GM19395 (cell line): Measurements from ENCODE around the gene CLUH.
"Not testable (repeated sequence)": the region's sequence is repeated elsewhere in the genome, so short reads cannot be mapped to it uniquely, and the experiment has no call there.

Source experiments
- ATAC-seq: cut with Tn5 transposase; IDR thresholded peaks from one replicate; pipeline ENCODE4 v1.9.1; 2021; ENCODE audit warnings: mild to moderate bottlenecking, moderate library complexity; ENCODE audit not compliant: unreplicated experiment

Gene CLUH

DNA sequence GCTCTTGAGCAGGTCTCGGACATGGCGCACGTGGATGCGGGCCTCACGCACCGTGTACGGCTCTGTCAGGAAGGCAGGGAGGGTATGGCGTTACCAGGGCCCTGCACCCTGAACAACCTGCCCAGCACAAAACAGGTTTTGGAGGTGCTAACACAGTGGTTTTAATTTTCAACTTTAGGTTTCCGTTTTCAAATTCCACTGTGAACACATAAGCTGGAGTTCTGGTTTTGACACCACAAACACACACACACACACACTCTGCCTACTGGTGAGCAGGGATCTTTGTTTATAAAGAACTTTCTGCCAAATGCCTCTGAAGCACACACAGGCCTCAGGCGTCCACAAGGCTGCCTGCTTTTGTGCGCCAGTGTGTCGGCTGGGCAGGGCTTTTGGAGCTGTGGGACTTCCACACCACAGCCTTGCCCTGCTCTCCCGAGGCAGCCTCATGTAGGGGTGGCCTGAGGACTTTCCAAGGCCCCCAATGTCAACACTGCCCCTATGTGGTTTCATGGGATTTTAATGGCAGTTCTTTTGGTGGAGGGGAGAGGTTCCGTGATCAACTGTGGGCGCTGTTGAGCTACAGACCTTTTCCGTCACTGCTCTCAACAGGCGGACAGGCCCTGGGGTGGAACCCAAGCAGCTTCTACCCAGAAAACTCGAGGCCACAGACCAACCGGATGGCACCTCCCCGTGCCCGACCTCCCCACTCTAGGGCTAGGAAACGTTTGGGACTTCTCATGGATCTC lies 9.4 kb downstream of the CLUH start:
- ATAC-seq = no peak

DNA sequence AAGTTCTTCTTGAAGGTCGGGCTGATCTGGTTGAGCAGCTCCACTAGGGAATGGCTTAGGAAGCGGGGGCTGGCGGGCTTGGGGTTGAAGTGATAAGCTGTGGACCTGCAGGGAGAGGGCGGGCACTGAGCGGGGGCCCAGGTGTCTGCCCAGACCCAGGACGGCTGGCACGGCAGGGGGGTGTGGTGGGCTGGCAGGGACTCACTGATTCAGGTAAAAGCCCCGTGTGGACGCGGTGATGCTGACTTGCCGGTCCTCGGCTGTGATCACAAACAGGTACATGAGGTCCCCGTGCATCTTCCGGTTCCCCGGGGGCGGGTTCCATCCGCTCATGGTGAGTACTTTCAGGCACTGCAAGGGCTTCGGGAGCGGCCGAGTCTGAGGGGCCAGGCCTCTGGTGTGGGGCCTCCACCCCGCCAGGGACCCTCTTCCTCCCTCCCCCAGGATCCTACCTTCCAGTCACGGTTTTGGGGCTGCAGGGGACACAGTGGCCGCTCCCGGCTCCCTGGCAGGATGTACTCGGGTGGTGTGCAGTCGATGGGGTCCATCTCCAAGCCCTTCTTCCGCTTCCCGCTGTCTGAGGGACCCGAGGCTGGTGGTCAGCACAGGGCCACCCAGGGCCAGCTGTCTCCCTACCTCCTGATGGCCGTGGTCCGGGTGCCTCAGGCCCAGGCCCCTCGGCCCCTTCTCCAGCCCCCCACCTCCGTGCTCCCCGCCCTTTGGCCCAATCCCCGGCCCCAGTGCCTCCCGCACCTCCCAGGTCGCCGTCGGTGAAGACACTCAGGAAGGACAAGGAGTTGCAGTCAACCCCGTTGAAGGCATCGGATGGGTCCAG lies 10.2 kb downstream of the CLUH start:
- no peak for ATAC-seq

DNA sequence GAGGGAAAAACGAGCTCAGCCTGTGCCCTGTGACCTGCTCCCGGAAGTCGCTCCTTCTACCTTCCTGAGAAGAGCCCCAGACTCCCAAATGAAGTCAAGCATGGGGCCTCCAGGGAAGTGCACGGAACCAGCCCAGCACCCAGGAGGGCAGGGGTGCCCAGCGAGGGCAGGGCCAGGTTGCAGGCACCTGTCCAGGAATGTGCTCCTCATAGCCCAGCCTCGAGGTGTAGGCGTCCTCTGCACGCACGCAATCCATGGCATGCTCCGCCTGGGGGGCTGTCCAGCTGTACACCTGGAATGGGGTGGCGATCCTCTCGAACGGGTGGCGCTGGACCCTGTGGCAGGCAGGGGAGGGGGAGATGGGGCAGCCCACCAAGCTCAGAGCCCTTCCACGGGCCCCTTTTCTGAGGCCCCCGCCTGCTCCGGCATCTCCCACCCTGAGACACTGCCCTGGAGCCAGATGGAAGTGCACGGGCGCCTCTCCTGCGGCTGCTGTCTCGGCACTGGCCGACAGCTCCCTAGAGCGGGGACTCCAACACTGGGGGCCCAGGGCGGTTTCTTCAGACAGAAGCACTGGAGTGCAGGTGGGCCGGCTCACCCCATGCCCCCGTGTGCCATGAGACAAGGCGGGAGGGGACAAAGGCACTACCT lies 10.9 kb downstream of the CLUH start:
- no peak for ATAC-seq

DNA sequence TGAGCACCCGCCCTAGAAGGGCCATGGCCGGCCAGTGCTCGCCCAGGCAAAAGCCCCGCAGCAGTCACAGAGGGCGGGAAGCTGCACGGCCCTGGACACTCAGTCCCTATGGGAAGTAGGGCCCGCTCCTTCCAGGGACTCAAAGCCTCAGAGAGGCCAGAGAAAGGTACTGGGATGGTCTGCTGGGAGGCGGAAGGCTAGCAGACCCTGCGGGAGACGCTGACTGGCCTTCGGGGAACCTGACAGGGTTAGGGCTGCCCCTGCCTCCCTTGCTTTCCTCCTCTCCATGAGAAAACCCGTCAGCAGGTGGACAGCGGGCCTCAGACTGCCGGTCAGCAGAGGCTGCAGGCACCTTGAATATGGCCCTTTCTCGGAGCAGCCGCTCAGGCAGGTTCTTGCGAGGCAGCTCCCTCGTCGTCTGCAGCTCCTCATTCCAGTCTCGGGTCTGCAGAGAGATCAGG lies 11.5 kb downstream of the CLUH start:
- no peak for ATAC-seq

DNA sequence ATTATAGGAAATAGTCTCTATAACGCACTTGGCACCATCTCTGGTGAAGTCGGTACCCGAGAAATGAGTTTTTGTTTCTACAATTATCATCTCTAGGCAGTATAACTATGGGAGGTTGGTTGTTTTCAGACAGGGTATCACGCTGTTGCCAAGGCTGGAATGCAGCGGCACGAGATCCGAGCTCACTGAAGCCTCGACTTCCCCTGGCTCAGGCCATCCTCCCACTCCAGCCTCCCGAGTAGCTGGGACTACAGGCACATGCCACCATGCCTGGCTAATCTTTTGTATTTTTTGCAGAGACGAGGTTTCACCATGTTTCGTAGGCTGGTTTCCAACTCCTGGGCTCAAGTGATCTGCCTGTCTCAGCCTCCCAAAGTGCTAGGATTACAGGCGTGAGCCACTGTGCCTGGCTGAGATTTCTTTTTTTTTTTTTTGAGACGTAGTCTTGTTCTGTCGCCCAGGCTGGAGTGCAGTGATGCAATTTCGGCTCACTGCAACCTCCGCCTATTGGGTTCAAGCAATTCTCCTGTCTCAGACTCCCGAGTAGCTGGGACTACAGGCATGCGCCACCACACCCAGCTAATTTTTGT lies 12.3 kb downstream of the CLUH start:
- ATAC-seq = not testable (repeated sequence)

DNA sequence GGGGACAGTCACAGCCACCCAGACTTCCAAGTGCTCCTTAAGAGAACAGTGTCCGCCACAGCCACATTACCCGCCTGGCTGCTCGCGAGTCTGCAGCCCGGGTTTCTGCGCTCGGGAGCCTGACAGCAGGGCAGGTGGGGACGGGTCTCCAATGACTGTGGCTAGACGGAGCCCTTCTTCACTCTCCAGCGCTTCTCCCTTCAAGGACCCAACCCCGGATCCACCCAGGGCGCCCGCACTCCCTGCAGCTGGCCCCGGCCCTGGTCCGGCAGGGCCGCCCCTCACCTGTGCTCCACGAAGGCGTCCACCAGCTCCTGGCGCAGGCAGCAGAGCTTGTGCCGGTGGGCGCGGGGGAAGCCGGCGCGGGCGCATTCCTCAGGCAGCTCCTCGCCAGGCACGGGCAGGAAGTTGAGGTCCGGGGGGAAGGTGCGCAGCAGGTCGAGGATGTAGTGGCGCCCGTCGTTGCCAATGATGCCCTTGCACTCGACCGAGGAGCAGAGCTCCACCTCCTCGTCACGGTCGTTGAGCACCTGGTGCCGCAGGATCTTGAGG lies 13.9 kb downstream of the CLUH start:
- ATAC-seq = no peak

DNA sequence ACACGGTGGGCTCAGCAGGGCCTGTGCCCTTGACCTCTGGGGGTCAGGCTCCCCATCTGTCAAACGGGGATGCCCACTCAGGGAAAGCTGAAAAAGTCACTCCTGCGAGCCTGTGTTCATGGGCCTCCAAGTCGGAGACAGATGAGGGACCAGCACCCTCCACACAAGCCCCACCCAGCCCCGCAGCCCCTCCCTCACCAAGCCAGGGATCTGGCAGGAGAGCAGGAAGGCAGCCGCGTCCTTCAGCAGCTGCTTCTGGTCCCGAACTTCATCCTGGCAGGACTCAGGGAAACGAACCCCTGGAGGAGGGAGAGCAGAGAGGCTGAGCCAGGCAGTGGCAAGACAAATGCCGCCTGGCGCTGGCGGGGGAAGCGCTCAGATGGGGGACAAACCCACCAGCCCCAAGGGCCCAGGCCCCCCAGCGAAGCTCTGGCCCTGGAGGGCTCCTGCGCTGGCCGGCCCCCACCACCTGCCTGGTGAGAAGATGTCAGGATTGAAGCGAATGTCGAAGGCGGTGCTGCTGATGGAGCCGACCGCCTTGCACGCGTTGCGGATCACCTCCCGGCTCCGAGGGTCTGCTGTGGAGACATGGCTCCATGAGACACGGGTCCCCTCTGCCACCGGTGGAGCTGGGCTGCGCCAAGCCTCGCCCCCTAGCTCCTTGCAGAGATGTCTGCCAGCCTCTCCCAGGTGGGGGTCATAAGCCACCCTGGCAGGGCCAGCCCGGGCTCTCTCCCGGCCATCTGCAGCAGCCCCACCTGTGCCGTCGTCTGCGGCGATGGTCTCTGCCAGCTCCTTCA lies 15.4 kb downstream of the CLUH start:
- ATAC-seq = no peak

DNA sequence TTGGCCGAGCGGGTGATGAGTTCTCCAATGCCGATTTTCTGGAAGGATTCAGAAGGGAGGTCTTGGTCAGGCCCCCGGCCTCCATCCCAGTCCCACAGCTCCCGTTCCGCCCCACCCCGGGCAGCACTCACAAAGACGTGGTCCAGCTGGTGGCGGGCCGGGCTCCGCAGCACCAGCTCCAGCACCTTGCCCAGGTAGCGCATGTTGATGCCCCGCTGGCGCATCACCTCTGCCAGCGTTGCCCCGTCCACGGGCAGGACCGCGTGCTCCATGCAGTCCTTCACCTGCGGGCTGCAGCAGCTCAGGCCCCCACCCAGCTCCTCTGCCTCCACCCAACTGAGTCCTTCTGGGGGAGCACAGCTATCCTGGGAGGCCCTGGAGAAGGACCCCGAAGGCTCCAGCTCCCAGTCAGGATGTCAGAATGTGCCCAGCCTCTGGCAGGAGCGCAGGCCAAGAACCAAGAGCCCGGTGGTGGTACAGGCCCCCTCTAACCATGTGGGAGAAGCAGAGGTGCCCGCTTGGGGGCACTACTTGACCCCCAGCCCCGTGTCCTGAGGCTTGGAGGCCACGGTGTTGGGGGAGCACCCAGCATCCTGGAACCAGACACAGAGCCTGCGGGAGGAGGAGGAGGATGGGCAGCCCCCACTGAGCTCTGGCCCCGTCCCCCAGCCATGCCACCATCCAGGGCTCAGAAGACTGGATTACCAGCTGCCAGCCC lies 16.2 kb downstream of the CLUH start:
- ATAC-seq = no peak

DNA sequence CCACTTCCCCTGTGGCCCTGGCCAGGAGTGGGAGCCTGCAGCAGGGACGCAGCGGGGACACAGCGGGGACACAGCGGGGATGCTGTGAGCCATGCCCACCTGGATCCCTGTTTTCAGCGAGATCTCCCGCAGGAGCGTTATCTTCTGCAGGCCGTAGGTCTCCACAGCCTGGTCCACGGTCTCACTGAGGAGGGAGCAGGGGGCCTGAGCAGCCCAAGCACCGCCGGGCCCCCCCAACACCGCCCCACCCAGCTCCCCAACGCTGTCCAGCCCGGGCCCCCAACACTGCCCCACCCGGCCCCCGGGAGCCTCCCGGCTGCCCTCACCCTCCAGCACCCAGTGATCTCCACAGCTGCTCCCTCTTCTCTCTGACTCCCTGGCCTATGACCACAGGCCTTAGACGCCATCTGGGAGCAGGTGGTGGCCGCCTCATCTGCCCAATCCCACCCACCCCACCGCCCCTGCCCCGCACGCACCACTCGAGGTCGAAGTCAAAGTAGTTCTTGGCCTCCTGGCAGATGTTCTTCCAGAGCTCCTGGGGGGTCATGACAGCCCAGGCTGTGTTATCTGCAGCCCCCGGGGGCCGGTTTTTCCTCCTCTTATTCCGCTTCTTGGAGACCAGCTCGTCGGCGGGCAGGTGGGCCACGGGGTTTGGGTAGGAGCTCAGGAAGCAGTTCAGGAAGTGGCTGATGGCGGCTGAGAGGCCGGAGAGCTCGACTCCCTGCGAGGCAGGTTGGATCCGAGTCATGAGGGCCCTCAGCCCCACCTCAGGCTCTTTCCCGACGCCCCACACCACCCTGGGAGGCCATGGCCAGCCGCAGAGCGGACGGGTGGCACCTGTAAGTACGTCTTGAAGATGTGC lies 17.0 kb downstream of the CLUH start:
- ATAC-seq = no peak

DNA sequence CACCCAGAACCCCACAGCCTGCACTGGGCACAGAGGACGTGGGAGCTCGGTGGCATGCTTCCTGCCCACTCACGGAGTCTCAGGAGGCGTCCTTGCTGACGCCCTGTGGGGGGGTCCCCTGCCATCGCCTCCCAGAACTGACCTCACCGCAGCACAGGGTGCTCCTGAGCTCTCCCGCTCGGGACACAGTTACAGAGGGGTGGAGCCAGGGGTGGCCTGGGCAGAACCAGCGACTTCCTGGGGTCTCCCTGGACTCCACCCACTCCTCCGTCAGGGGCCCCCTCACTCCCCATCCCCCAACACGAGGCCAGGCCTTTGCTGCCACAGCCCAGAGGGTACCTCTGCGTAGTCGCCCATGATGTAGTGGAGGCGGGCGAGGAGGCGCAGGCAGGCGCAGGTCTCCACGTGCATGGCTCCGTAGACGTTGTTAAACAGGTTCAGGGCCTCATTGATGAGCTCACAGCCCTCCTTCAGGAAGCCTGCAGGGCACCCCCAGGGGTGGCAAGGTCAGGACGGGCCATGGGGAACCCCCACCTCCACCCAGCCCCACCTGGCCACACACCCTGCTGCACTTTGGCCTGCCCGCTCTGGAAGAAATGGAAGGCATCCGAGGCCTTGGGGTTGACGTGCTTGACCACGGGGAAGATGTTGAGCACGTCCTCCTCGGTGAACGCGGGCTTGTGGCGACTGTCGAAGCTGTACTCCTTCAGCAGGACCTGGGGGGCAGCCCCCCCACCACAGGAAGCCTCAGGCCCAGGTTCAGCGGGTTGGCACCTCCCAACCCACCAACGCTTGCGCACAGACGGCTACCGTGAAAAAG lies 17.8 kb downstream of the CLUH start:
- ATAC-seq = no peak

DNA sequence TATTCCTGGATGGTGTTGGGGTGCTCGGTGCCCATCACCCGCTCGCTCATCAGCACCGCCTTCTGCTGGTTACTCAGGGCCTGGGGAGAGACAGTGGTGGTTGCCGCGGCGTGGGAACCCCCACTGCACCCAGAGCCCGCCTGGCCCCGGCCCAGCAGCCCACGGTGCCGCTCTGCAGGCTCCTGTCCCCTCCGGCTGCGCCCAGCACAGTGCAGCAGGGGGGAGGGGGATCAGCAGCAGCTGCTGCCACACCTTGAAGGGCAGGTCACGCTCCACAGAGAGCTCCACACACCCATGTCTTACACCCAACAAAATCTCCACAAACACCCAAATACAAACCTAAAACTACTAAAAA lies 18.8 kb downstream of the CLUH start:
- no peak for ATAC-seq

DNA sequence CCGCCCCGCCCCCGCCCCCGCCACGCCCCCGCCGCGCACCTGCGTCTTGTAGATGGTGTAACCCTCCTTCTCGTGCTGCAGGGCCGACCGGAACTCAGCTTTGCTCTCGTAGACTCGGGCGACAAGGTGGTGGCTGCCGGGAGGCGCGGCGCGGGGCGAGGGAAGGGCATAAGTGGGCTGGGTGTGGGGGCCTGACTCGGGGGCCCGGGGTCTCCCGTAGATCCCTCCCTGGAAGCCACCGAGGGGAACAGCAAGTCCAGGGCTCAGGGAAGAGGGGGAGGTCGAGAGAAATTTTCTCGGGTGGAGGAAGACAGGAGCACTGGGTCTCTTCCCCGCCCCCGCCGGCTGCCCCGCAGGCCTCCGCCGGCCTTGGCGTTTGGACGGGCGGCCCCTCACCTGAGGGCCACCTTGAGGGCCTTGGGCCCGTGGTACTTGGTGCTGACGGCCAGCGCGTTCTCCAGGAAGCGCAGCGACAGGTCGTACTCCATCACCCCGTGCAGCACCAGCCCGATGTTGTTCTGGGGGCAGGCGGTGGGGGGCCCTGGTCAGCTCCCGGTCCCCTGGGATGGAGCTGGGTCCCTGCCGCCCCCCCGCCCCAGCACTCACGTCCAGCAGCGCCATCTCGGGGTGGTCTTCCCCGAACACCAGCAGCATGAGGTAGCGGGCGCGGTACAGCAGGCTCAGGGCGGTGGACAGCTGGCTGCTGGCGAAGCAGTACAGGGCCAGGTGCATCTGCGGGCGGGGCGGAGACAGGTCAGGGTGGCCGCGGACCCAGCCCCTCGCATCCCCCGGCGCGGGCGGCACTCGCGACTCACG lies 19.4 kb downstream of the CLUH start:
- no peak for ATAC-seq

DNA sequence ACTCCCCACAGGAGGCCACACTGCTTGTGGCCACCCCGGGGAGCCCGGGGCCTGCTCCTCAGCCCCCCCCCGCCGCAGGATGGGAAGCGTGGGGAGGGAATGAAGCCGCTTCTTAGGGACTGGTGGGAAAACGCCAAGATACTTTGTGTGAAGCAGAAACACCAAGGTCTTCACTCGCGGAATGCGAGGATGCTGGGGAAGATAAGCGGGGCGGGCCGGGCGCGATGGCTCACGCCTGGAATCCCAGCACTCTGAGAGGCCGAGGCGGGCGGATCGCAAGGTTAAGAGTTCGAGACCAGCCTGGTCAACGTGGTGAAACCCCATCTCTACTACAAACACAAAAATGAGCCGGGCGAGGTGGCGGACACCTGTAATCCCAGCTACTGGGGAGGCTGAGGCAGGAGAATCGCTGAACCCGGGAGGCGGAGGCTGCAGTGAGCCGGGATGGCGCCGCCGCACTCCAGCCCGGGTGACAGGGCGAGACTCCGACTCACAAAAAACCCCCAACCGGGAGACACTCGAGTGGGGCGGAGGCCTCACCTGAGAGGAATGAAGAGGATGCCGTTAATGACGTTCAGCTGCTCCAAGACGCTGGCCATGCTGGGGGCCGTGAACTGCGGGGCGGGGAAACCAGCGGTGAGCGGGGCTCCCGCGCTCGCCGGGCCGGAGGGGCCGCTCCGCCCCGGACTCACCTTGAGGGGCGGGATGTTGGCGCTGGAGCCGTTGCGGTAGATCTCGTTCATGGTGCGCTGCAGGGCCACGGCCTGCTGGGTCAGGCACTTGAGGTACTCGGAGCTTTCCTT lies 20.3 kb downstream of the CLUH start:
- ATAC-seq = no peak

DNA sequence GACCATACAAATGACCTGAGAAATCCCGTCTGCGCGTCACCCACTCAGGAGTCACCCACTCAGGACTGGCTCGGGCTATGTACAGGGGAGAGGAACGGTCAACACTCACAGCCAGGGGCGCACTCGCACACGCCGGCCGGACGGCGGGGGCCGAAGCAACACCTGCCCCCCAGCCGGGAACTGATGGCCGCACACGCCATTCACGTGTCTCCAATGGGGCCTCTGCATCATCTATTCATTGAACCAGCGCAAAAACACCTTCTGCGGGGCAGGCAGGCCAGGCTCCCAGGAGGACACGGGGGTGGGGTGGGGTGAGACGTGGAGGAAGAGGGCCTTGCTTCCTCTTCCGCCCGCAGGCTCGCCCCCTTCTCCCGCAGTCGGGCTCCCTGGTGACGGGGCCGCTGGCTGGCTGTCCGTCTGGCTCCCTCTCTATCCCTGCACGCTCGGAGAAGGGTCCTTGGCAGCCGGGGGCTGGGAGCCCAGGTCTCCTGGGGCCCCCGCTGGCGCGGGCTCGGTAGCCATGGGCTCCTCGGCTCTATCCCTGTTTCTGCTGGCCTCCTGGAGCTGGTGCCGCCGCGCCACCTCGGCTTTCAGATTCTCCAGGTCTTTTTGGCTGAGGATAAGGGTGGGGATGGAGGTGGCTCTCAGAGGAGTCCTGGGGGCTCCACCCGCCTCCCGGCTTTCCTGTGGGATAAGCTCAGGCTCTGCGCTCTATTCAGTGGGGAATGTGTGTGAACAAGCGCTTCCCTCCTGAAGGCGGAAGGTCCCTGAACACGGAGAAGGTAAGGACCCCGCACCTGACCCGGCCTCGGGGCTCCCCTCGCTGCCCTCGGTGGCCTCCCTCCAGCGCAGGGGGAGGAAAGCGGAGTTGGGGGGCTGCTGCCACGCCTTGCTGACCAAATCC lies 21.1 kb downstream of the CLUH start:
- no peak for ATAC-seq
